ENCODE results near the gene FN3K.
"Not testable (repeated sequence)": the region's sequence is repeated elsewhere in the genome, so short reads cannot be mapped to it uniquely, and the experiment has no call there.

FN3K gene

DNA sequence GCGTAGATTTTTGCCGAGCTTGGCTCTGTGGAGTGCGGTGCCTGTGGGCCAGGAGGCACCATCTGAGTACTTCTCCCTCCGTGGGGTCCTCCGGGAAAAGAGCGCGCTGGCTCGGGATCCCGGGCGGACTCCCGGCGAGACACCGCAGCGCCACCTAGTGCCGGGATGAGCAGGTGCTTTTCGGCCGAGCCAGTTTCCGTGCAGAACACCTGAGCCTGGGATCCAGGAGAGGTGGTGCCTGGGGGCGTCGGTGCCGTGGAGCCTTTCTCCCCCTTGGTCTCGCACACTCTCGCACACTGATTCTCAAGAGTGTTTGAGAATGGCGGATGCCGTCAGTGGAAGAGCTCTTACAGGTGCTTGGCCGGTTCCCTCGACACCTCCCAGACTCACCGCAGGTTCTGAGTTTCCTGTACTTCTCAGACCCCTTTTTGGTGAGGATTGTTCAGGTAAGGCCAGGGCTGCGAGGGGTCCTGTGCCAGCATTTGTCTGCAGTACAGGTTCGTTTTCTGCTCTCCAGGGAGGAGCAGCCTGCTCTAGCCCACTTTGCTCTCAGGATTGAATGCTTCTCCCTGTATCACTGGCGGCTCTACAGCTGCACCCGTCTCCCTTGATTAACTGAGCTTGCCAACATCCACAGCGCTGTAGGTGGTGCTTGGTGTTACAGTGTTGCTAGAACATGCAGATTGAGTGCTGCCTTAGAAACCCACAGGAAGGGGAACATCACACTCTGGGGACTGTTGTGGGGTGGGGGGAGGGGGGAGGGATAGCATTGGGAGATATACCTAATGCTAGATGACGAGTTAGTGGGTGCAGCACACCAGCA, 39.8 kb downstream of the FN3K start:
- DNase-seq: peak; percentile 45

- no peak for DNase-seq
Observed at GRCh38 chr17:82776454-82776853, 41.0 kb downstream of the FN3K start.

DNA sequence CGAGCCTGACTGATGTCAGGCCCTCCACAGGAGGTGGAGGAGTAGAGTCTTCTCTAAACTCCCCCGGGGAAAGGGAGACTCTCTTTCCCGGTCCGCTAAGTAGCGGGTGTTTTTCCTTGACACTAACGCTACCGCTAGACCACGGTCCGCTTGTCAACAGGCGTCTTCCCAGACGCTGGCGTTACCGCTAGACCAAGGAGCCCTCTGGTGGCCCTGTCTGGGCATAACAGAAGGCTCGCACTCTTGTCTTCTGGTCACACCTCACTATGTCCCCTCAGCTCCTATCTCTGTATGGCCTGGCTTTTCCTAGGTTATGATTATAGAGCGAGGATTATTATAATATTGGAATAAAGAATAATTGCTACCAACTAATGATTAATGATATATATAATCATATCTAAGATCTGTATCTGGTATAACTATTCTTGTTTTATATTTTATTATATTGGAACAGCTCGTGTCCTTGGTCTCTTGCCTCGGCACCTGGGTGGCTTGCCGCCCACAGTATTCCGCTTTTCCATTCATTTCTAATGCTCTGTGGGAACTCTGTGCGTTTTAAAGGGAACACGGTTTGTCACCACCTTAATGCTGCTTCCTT, 42.5 kb downstream of the FN3K start:
- not testable (repeated sequence) for DNase-seq

GRCh38 chr17:82779541-82779940, 44.1 kb downstream of the FN3K start:
- no peak for DNase-seq

- no peak for DNase-seq
Observed at GRCh38 chr17:82780195-82780594, 44.8 kb downstream of the FN3K start.

DNA sequence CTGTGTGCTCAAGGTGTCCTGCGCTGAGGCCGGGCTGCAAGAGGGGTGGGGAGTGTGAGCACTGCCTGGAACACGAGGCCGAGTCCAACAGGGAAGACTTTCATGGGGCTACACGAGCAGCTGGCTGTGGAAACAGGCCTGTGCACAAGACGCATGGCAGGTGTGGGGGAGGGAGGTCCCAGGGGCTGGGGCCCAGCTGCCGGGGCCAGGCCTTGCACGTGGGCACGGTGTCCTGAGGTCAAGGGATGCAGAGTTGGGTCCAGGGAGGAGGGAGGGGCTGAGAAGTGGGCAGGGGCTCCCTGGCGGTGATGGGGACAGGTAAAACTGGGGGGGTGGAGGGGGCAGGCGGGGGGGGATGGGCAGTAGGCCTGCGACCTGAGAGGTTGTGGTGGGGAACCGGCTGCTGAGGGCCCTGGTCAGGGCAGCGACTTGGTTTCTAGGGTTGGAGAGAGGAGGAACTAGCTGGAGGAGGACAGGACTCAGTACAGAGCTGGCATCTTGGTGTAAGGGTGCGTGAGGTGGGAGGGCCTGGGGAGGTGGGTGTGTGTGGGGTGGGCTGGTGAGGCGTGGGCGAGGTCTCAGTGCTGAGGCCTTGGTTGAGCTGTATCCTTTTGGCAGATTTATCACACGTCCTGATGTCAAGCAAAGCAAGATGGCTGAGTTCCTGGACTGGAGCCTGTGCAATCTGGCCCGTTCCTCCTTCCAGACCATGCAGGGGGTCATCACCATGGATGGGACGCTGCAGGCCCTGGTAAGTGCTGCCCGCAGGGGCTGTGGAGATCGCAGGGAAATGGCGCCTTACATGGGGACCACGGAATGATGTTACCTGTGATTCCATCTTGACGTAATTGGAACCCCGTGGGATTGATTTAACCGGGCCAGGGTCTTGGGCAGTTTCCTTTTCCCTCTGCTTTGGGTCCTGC, 45.8 kb downstream of the FN3K start:
- no peak for DNase-seq

DNA sequence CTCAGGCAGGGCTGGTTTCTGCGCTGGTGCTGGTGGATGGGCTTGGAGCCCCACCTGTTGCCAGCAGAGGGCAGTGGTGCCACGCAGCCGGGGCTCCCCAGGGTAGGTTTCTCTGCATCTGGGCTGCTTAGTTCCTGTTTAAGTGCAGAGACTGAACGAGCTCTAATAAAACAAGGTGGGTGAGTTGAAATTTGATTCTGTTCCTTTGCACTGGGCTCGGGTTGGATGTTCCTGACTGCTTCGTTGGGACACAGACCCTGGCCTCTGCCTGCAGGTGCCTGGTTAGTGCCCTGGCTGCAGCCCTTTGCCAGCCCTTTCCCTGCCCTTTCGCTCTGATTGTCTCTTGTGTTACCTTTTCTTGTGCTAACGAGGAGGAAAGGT, 46.5 kb downstream of the FN3K start:
- DNase-seq: peak; percentile 69

GRCh38 chr17:82782657-82783207, 47.3 kb downstream of the FN3K start:
- DNase-seq: no peak

DNA sequence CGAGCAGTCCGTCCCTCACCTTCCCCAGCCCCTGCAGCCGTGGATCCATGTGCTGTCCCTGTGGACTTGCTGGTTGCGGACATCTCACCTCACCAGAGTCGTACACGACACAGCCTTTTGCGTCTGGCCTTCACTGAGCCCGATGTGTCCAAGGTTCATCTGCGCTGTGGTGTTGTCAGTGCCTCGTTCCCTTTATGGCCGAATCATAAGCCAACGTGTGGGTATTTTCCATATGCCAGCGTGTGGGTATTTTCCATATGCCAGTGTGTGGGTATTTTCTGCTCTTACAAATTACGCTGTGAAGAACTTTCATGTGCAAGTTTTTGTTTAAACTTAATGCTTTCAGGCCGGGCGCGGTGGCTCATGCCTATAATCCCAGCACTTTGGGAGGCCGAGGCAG, 48.1 kb downstream of the FN3K start:
- DNase-seq: no peak

GRCh38 chr17:82785581-82785980, 50.2 kb downstream of the FN3K start:
- DNase-seq: not testable (repeated sequence)

- DNase-seq: no peak
Observed at GRCh38 chr17:82786427-82786826, 51.0 kb downstream of the FN3K start.

DNA sequence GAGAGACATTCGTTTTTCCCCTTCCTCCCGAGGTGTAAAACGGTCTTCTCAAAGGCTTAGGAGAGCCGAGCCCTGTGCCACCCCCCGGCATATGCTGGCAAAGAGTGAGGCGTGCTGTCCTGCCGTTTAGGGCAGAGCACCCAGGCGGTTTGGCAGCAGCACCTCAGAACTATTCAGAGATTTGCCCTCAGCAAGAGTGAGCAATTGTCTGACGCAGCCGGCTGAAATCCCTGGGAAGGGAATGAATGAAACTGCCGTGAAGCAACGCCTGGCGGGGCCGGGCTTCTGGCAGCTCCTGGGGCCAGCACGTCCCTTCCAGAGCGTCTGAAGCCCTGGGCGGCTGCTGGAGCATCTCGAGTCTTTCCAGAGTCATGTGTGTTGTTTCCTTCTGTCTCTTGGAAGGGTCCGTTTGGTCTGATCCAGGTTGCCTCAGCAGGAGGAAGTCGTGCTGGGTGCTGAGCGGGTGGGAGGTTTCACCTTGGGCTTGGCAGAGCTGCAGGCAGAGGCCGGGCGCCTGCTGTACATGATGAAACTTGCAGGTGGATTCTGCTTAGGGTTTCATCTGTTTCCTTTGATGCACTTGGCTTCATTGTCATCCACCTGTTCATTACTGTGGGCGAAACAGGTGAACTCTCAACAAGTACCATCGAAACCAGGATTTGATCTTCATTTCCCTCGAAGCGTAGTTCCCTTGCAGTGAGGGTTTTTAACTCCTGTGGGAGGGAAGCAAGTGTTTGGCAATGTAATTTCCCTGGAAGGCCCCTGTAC, 51.9 kb downstream of the FN3K start:
- DNase-seq: peak; percentile 39

DNA sequence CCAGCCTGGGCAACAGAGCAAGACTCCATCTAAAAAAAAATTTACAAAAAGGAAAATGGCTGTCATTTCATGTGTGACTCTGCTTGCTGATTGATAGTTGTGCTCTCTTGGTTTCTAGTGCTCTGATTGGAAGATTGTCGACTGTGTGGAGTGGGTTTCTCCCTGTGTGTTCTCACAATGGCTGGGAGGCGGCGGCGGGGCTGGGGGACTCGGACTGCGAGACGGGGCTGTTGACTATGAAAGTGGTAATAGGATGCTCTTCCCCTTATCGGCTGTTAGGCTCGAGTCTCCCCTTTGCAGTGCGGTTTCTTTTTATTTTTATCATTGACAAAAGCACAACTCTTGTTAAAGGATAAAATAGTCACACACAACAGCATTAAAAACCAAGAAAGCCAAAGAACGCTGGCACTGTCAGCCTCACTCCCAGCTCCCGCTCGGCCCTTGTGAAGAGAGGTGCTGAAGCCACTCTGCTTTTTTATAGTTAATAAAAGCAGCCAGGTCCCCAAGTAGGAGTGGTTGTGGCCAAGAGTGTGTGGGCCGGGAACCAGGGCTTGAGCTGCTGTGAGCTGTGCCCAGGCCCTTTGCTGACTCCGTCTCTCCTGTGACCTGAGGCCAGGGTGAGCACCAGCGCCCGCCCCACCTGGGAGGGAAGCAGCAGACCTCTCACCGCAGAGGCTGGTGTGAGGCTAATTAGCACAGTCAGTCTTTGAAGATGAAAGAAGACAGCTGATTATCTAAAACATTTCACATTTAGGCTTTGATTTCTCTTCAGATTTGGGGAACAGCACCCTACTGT, 53.0 kb downstream of the FN3K start:
- no peak for DNase-seq

DNA sequence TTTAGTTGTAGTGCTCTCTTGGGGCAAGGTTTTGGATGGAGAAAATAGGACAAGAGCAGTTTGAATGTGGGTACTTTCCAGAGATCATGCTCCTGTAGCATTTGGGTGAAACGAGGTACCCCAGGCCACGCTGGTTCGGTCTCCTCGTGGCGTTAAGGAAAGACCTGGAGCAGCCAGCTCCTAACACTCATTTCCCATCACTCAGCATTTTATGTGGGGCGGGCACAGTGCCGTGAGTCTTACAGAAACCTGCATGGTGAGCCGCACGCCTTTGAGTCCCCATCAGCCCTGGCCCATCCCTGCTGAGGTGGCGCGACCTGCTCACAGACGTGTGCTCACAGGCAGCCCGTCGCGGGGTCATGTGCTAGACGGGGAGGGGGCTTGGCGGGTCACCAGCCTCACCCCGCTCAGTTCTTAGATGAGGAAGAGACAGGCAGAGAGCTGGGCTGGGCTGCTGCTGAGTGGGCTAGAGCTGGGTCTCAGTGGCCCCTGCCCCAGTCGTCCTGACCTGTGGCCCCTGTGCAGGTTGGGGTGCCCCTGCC, 53.7 kb downstream of the FN3K start:
- no peak for DNase-seq

GRCh38 chr17:82789806-82790205, 54.4 kb downstream of the FN3K start:
- DNase-seq: no peak

DNA sequence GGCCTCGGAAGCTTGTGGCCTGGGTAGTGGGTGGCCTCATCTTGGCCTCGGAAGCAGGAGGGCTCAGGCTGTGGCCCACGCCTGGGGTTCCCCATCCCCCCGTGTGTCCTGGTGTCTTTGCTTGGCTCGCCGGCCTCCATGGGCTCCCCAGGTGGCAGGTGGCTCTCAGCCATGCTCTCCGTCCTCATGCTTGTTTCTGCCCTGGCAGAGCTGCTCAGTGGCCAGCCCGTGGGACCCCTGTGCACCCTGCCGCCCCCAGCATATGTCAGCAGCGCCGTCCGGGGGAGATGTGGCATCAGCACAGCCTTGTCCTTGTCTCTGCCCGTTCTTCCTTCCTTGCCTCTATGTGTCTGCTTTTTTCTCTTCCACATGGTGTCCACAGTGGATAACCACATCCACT, 55.0 kb downstream of the FN3K start:
- no peak for DNase-seq

DNA sequence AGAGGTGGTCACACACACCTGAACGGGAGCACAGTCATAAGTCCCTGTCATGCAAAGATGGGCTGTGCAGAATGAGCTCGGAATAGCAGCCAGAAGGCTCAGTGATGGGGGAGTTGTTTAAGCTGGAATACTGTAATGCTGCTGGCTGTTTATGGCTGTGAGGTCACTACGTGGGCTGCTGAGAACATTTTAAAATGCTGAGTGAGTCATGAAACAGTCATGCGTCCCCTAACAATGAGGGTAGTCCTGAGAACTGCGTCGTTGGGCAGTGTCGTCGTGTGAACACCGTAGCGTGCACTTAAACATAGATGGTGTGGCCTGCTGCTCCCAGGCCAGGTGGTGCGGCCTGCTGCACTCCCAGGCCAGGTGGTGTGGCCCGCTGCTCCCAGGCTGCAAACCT, 56.1 kb downstream of the FN3K start:
- peak; percentile 46 for DNase-seq

DNA sequence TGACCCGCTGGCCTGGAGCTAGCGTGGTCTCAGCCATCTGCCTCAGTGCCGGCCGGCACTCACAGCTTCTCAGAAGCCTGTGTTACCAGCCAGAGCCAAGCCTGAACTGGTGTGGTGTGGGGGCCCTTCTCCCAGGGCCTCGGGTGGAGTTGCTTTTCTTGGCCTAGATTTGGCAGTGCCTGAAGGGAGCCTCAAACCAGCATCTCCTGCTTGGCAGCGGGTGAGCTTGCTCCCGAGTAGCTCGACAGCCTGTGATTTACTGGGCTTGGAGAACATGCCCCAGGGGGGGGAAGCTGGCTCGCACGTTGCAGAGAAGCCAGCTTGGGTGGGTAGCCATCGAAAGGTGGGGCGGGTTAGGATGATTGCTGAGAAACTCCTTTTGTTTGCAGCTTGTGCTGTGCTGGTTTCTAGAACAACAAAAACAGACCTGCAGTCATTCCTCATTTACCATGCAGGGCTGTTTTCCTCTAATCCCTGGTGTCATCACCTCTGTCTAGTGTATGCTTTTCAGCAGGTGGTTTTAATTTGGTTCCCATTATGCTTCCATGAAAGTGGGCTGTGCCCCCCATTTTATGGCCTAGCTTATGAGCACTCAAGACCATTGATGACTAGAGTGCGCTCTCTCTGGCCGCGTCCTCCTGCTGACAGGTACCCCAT, 58.7 kb downstream of the FN3K start:
- peak; percentile 29 for DNase-seq

DNA sequence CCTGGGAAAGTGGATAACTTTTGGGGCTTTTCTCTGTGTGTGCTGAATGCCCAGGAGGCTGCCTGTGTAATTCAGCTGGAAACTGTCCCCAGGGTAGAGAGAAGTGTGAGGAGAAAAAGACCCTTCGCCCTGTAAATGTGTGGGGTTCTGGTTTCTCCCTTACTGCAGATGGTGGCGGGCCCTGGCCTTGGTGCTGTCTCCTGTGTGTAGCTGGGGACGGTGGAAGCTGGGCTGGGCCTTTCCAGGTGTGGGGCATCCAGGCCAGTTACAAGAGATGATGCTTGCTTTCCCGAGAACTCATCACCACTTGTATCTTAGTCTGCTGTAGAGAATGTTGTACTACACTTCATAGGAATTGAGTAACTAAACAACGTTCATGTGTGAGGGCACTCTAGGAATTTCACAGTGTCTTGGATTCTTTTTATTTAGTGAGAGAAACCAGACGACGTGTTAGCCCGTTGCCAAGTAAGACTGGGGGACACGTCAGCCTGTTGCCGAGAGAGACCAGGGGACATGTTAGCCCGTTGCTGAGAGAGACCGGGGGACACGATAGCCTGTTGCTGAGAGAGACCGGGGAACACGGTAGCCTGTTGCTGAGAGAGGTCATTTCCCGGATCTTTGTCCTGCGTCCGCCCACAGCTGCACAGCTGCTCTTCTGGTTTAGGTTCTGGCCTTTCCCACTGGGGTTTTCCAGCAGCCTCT, 59.5 kb downstream of the FN3K start:
- peak; percentile 50 for DNase-seq

DNA sequence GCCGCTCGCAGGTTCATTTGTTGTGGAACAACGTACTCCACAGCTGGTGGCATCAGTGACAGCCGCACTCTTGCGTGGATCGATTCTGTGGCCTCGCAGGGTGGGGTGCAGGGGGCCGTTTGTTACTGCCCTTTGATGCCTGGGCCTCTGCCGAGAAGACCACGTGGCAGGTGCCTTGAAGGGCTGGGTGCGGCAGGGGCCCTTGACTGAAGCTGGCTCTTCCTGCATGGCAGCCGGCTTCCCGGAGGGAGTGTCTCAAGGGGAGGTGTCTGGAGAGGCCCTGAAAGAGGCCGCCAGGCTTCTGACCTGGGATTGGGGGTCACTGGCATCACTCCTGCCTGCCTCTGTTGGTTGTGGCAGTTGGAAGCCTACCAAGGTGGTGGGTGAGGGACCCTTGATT, 60.2 kb downstream of the FN3K start:
- no peak for DNase-seq
